Loucy (cell line): Measurements from ENCODE around the gene CENPP.

Experiments
- H2AFZ ChIP-seq: fragments of 200-600 bp; sonication (generic); 2 replicates; pipeline ENCODE4 v1.6.0; 2016; ENCODE audit warnings: antibody characterized with exemption, mild to moderate bottlenecking, low read length, moderate library complexity
- H3F3A ChIP-seq: fragments of 200-600 bp; 2 replicates; pipeline ENCODE4 v1.6.0; 2016; ENCODE audit warnings: antibody characterized with exemption, low read depth, mild to moderate bottlenecking
- H3K27me3 ChIP-seq: fragments of 200-600 bp; sonication (generic); 2 replicates; pipeline ENCODE4 v1.6.1; 2014; ENCODE audit warnings: low read length, mild to moderate bottlenecking; ENCODE audit not compliant: insufficient read depth, poor library complexity, severe bottlenecking
- H3K36me3 ChIP-seq: fragments of 200-600 bp; sonication (generic); 2 replicates; pipeline ENCODE4 v1.6.1; 2016; ENCODE audit warnings: low read length; ENCODE audit not compliant: insufficient read depth
- H3K4me1 ChIP-seq: fragments of 200-600 bp; sonication (generic); 2 replicates; pipeline ENCODE4 v1.5.1; 2014; ENCODE audit warnings: low read length, mild to moderate bottlenecking; ENCODE audit not compliant: insufficient read depth, poor library complexity, severe bottlenecking
- H3K4me2 ChIP-seq: fragments of 200-600 bp; sonication (generic); 2 replicates; pipeline ENCODE4 v1.6.0; 2014; ENCODE audit warnings: antibody characterized with exemption, low read length, low read depth, mild to moderate bottlenecking; ENCODE audit not compliant: poor library complexity, severe bottlenecking
- H3K4me3 ChIP-seq: fragments of 200-600 bp; sonication (generic); 2 replicates; pipeline ENCODE4 v1.5.1; 2014; ENCODE audit warnings: low read length, mild to moderate bottlenecking, mixed read lengths; ENCODE audit not compliant: poor library complexity, severe bottlenecking
- H3K79me2 ChIP-seq: fragments of 200-600 bp; sonication (generic); 2 replicates; pipeline ENCODE4 v1.6.1; 2014; ENCODE audit warnings: low read length; ENCODE audit not compliant: insufficient read depth
- H3K9ac ChIP-seq: fragments of 200-600 bp; sonication (generic); 2 replicates; pipeline ENCODE4 v1.6.0; 2014; ENCODE audit warnings: mild to moderate bottlenecking, low read depth, low read length, moderate library complexity; ENCODE audit not compliant: poor library complexity, severe bottlenecking
- H3K9me2 ChIP-seq: fragments of 200-600 bp; sonication (generic); replicated peaks from 2 replicates; pipeline ENCODE4 v1.6.1; 2016; ENCODE audit warnings: low read depth, low read length, mixed read lengths
- H3K9me3 ChIP-seq: fragments of 200-600 bp; sonication (generic); 2 replicates; pipeline ENCODE4 v1.6.1; 2014; ENCODE audit warnings: mild to moderate bottlenecking, antibody characterized with exemption, low read length, low read depth; ENCODE audit not compliant: insufficient read depth
- H4K20me1 ChIP-seq: fragments of 200-600 bp; sonication (generic); 2 replicates; pipeline ENCODE4 v1.6.0; 2014; ENCODE audit warnings: antibody characterized with exemption, low read length, mild to moderate bottlenecking; ENCODE audit not compliant: insufficient read depth, poor library complexity, severe bottlenecking
- CTCF ChIP-seq: fragments of 200-600 bp; sonication (generic); conservative IDR thresholded peaks from 2 replicates; pipeline ENCODE4 v1.5.1; 2014; ENCODE audit warnings: mild to moderate bottlenecking, antibody characterized with exemption, low read length
- EZH2phosphoT487 ChIP-seq: fragments of 200-600 bp; IDR thresholded peaks from 2 replicates; pipeline ENCODE4 v1.6.1; 2018; ENCODE audit warnings: antibody characterized with exemption, mild to moderate bottlenecking, moderate library complexity, borderline replicate concordance

Gene CENPP

GRCh38 chr9:92538541-92538940 is 212.8 kb downstream of the CENPP start:
- Histone ChIP-seq H3K9me3 (no peaks in the 10 kb centered on the region), H3K79me2 (no peaks in the 10 kb centered on the region), H3K4me1 (peaks cover 5% of the 10 kb centered on the region), H3K9ac (no peak overlapping the region), H3K4me2 (no peak overlapping the region), H3K4me3 (no peak overlapping the region), H2AFZ (no peak overlapping the region), H3K36me3 (no peaks in the 10 kb centered on the region), H3K27me3 (no peaks in the 10 kb centered on the region), H3F3A (no peaks in the 10 kb centered on the region), H4K20me1 (no peaks in the 10 kb centered on the region), H3K9me2 (no peaks in the 10 kb centered on the region)
- TF ChIP-seq CTCF = no peak
- no peak for TF ChIP-seq EZH2phosphoT487

GRCh38 chr9:92543972-92544371 is 218.2 kb downstream of the CENPP start:
- no peaks in the 10 kb centered on the region for H3F3A ChIP-seq
- H4K20me1 ChIP-seq = no peaks in the 10 kb centered on the region
- no peaks in the 10 kb centered on the region for H3K36me3 ChIP-seq
- no peak overlapping the region for H3K9ac ChIP-seq
- H3K4me2 ChIP-seq = no peak overlapping the region
- H3K4me3 ChIP-seq = no peak overlapping the region
- no peaks in the 10 kb centered on the region for H3K79me2 ChIP-seq
- no peak overlapping the region for H2AFZ ChIP-seq
- no peaks in the 10 kb centered on the region for H3K9me3 ChIP-seq
- no peaks in the 10 kb centered on the region for H3K4me1 ChIP-seq
- H3K27me3 ChIP-seq = no peaks in the 10 kb centered on the region
- TF ChIP-seq EZH2phosphoT487 (no peak), CTCF (no peak)
- no peaks in the 10 kb centered on the region for H3K9me2 ChIP-seq

- Histone ChIP-seq H4K20me1 (no peaks in the 10 kb centered on the region), H3K4me1 (no peaks in the 10 kb centered on the region), H2AFZ (no peak overlapping the region), H3K4me3 (no peak overlapping the region), H3K36me3 (no peaks in the 10 kb centered on the region), H3K79me2 (no peaks in the 10 kb centered on the region), H3F3A (no peaks in the 10 kb centered on the region), H3K4me2 (no peak overlapping the region), H3K9me3 (no peaks in the 10 kb centered on the region), H3K27me3 (no peaks in the 10 kb centered on the region), H3K9me2 (no peaks in the 10 kb centered on the region), H3K9ac (no peak overlapping the region)
- TF ChIP-seq CTCF = no peak
Measured at GRCh38 chr9:92545002-92545510, 219.3 kb downstream of the CENPP start.
